OCI-LY1 (cell line): Measurements from ENCODE around the gene TMEM33.
A peak's percentile ranks its signal among the peaks of the same experiment; 100 is the strongest.

ENCODE experiments used
- CTCF ChIP-seq: fragments of 200-600 bp; sonication (generic), shearing (Covaris generic); IDR thresholded peaks from 2 replicates; pipeline ENCODE4 v1.5.1; 2017; ENCODE audit warnings: mild to moderate bottlenecking, antibody characterized with exemption, low read length, moderate library complexity, mixed read lengths
- EZH2 ChIP-seq: fragments of 200-600 bp; sonication (generic), shearing (Covaris generic); IDR thresholded peaks from 2 replicates; pipeline ENCODE4 v1.8.0; 2017; ENCODE audit warnings: borderline replicate concordance, mixed run types, mild to moderate bottlenecking, antibody characterized with exemption, low read length, moderate library complexity, mixed read lengths

GRCh38 chr4:41887821-41888686, 47.2 kb upstream of the TMEM33 start:
- peak; percentile 81 for TF ChIP-seq CTCF
- no peak for TF ChIP-seq EZH2
